Measurements from ENCODE around the gene LOX.

The LOX gene

DNA sequence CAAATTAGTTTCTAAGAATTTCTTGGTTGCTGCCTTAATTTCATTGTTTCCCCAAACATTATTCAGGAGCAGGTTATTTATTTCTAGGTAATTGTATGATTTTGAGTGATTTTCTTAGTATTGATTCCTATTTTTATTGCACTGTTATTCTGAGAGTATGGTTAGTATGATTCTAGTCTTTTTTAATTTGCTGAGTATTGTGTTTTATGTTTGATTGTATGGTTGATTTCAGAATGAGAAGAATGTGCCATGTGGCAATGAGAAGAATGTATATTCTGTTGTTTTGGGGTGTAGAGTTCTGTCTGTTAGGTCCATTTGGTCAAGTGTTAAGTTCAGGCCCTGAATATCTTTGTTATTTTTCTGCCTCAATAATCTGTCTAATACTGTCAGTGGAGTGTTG, 27.1 kb downstream of the LOX start:
- in situ Hi-C loops (cut with MboI; ENCODE audit: low sequenced_read_pairs, unreplicated experiment) = no loop called here
- TF ChIP-seq CTCF (IDR thresholded peaks at IDR 0.05; ENCODE audit: borderline replicate concordance, control extremely low read depth, extremely low read depth, insufficient read depth, missing control alignments) = no peak
- DNase-seq (ENCODE audit: low spot score) = no peak

- no peak for DNase-seq (ENCODE audit: low spot score)
- in situ Hi-C loops (cut with MboI; ENCODE audit: low sequenced_read_pairs, unreplicated experiment) = no loop called here
- no peak for TF ChIP-seq CTCF (IDR thresholded peaks at IDR 0.05; ENCODE audit: borderline replicate concordance, control extremely low read depth, extremely low read depth, insufficient read depth, missing control alignments)
These were observed 37.3 kb downstream of the LOX start for GRCh38 chr5:122040636-122041302.

DNA sequence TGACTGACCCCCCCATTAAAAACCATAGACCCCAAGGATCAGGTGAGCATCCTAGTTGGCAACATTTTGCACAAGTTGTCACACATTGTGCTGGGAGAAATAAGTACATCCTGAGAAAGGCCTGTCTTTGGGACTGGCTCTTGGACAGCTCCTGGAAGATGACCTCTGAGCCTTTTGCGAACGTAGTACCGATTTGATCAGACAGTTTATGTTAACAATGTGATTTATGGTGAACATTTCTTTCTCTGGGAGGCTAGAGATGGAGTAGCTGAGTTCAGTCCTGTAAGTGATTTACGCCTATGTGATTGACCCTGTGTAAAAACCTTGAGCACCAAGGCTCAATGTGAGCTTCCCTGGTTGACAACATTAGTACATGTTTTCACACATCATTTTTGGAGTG, 41.7 kb downstream of the LOX start:
- in situ Hi-C loops (cut with MboI; ENCODE audit: low sequenced_read_pairs, unreplicated experiment) = no loop called here
- DNase-seq (ENCODE audit: low spot score) = no peak
- no peak for TF ChIP-seq CTCF (IDR thresholded peaks at IDR 0.05; ENCODE audit: borderline replicate concordance, control extremely low read depth, extremely low read depth, insufficient read depth, missing control alignments)

DNA sequence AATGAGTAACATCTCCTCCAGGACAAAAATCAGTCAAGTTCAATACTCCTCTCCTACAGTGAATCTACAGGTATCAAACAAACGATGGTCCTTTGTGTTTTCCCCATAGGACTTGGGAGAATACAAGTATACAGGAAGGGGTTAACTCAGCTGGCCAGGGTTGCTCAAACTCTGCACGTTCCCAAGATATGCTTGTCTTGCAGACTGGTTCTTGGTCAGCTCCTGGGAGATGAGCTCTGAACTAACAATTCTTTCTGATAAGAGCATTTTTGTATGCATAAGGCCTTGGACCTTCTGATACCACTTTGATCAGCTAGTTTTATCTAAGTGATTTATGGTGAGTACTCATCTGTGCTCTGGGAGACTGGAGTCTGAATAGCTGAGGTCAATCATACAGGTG, 42.1 kb downstream of the LOX start:
- DNase-seq (ENCODE audit: low spot score) = no peak
- no peak for TF ChIP-seq CTCF (IDR thresholded peaks at IDR 0.05; ENCODE audit: borderline replicate concordance, control extremely low read depth, extremely low read depth, insufficient read depth, missing control alignments)
- in situ Hi-C loops (cut with MboI; ENCODE audit: low sequenced_read_pairs, unreplicated experiment) = no loop called here

DNA sequence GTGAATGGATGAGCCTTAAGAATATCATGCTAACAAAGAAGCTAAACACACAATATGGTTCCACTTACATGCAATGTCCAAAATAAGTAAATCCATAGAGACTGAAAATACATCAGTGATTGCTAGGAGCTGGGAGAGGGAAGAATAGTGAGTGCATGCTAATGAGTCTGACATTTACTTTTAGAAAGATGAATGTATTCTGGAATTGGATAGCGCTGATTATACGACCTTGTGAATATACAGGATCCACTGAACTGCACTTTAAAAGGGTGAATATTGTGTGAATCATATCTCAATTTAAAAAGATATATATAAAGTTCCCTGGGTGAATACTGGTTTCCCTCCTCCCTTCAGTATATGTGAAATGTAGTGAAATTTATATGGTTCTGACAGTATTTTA, 46.2 kb downstream of the LOX start:
- no peak for DNase-seq (ENCODE audit: low spot score)
- in situ Hi-C loops (cut with MboI; ENCODE audit: low sequenced_read_pairs, unreplicated experiment) = no loop called here
- TF ChIP-seq CTCF (IDR thresholded peaks at IDR 0.05; ENCODE audit: borderline replicate concordance, control extremely low read depth, extremely low read depth, insufficient read depth, missing control alignments) = no peak

GRCh38 chr5:122030251-122030650, 47.8 kb downstream of the LOX start:
- DNase-seq (ENCODE audit: low spot score) = no peak
- in situ Hi-C loops (cut with MboI; ENCODE audit: low sequenced_read_pairs, unreplicated experiment) = no loop called here
- no peak for TF ChIP-seq CTCF (IDR thresholded peaks at IDR 0.05; ENCODE audit: borderline replicate concordance, control extremely low read depth, extremely low read depth, insufficient read depth, missing control alignments)

Measured in GM13976 (cell line).